NOMO-1 (cell line): ENCODE results near the gene IL26.
A peak's percentile ranks its signal among the peaks of the same experiment; 100 is the strongest.

ENCODE experiments used
- DNase-seq, 2 experiments: peaks; one replicate each; lab custom pipeline; 2025; ENCODE audit not compliant: unreplicated experiment in 2 of 2; lab: John Stamatoyannopoulos, UW

Gene IL26

GRCh38 chr12:68159681-68160304, 65.8 kb downstream of the IL26 start, which contains the start of gene IFNG:
TSS of gene IFNG (minus strand) at chr12:68159740. CDS start at chr12:68159615, 125 bp downstream.
- no peak for DNase-seq

- peak; percentile 21 to 25 for DNase-seq
These were observed 67.2 kb downstream of the IL26 start for GRCh38 chr12:68158432-68158831.

GRCh38 chr12:68157380-68157779, 68.2 kb downstream of the IL26 start:
- DNase-seq, result no peak

GRCh38 chr12:68156636-68157035, 69.0 kb downstream of the IL26 start:
- DNase-seq, result no peak

- no peak for DNase-seq
These were observed 70.8 kb downstream of the IL26 start for GRCh38 chr12:68154779-68155178.
